ENCODE results near the gene TLE3. TPM values are rescaled to one million over a fixed set of nuclear protein-coding genes. Genes with fewer than 3 reads are reported as not detected.
"Not testable (repeated sequence)": the region's sequence is repeated elsewhere in the genome, so short reads cannot be mapped to it uniquely, and the experiment has no call there.

The TLE3 gene
- total RNA-seq, 4 donors from 2014 or later, result 130 to 176 (median 140) TPM

GRCh38 chr15:70114221-70114620 lies 16.5 kb upstream of the TLE3 start:
- H3K4me1 ChIP-seq, result peaks cover 0 to 10% (median 0%) of the 10 kb centered on the region in 4 donors
- H3K4me3 ChIP-seq, result no peak overlapping the region
- no peak for DNase-seq
- TF ChIP-seq POLR2A (IDR thresholded peaks at IDR 0.05), result no peak
- TF ChIP-seq, protein P1, sequence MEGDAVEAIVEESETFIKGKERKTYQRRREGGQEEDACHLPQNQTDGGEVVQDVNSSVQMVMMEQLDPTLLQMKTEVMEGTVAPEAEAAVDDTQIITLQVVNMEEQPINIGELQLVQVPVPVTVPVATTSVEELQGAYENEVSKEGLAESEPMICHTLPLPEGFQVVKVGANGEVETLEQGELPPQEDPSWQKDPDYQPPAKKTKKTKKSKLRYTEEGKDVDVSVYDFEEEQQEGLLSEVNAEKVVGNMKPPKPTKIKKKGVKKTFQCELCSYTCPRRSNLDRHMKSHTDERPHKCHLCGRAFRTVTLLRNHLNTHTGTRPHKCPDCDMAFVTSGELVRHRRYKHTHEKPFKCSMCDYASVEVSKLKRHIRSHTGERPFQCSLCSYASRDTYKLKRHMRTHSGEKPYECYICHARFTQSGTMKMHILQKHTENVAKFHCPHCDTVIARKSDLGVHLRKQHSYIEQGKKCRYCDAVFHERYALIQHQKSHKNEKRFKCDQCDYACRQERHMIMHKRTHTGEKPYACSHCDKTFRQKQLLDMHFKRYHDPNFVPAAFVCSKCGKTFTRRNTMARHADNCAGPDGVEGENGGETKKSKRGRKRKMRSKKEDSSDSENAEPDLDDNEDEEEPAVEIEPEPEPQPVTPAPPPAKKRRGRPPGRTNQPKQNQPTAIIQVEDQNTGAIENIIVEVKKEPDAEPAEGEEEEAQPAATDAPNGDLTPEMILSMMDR (IDR thresholded peaks at IDR 0.05), result no peak
- no peak overlapping the region for H3K27ac ChIP-seq
- no peaks in the 10 kb centered on the region for H3K36me3 ChIP-seq
- no peaks in the 10 kb centered on the region for H3K9me3 ChIP-seq
- H3K27me3 ChIP-seq, result no peaks in the 10 kb centered on the region

DNA sequence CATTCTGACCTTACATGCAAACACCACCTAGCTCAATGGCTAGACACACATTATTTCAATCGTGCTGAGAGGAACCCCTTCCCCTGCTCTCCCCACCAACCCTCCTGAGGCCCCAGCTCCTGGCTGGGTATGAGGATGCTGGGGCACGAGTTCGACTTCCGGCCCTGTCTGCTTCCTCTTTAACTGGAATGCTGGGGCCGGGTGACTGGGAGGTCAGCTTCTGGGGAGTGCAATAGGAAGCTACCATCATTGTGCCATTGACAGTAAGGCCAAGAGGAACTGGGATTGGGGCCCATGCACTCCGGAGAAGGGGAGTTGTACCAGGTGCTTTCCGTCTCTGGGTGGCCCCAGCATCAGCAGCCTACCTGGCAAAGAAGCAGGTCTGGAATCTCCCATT lies 15.6 kb upstream of the TLE3 start:
- peak in 2 of 3 donors; percentile 23 to 58 for DNase-seq
- no peak overlapping the region for H3K27ac ChIP-seq
- TF ChIP-seq, protein P1 (IDR thresholded peaks at IDR 0.05), result no peak
- TF ChIP-seq POLR2A (IDR thresholded peaks at IDR 0.05), result no peak
- no peaks in the 10 kb centered on the region for H3K27me3 ChIP-seq
- no peaks in the 10 kb centered on the region for H3K36me3 ChIP-seq
- no peaks in the 10 kb centered on the region for H3K9me3 ChIP-seq
- no peak overlapping the region for H3K4me3 ChIP-seq
- H3K4me1 ChIP-seq, result peaks cover 0 to 10% (median 0%) of the 10 kb centered on the region in 4 donors

DNA sequence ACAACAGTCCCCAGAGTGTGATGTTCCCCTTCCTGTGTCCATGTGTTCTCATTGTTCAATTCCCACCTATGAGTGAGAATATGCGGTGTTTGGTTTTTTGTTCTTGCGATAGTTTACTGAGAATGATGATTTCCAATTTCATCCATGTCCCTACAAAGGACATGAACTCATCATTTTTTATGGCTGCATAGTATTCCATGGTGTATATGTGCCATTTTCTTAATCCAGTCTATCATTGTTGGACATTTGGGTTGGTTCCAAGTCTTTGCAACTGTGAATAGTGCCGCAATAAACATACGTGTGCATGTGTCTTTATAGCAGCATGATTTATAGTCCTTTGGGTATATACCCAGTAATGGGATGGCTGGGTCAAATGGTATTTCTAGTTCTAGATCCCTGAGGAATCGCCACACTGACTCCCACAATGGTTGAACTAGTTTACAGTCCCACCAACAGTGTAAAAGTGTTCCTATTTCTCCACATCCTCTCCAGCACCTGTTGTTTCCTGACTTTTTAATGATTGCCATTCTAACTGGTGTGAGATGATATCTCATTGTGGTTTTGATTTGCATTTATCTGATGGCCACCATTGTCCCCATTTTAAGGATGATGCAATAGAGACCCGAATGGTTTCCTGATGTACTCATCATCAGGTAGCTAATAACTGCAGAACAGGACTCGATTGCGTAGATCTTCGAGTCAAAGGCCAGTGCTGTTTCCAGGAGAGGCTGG lies 15.0 kb upstream of the TLE3 start:
- not testable (repeated sequence) for H3K9me3 ChIP-seq, H3K4me1 ChIP-seq, H3K27ac ChIP-seq, H3K27me3 ChIP-seq, H3K4me3 ChIP-seq, DNase-seq, H3K36me3 ChIP-seq

- no peak for TF ChIP-seq POLR2A (IDR thresholded peaks at IDR 0.05)
- TF ChIP-seq, protein P1 (IDR thresholded peaks at IDR 0.05), result no peak
- Histone ChIP-seq H3K36me3 (no peaks in the 10 kb centered on the region), H3K4me3 (peak overlapping the region in 1 of 4 donors; percentile 28), H3K27me3 (no peaks in the 10 kb centered on the region), H3K9me3 (no peaks in the 10 kb centered on the region), H3K27ac (peak overlapping the region; percentile 59 to 84 (median 70)), H3K4me1 (peaks cover 0 to 10% (median 0%) of the 10 kb centered on the region in 4 donors)
- DNase-seq, result peak in 1 of 3 donors; percentile 10
These were observed 14.3 kb upstream of the TLE3 start for GRCh38 chr15:70112074-70112395.

GRCh38 chr15:70111203-70112073 lies 13.7 kb upstream of the TLE3 start:
- H3K4me3 ChIP-seq, result peak overlapping the region in 2 of 4 donors; percentile 27 to 28
- no peaks in the 10 kb centered on the region for H3K9me3 ChIP-seq
- H3K36me3 ChIP-seq, result no peaks in the 10 kb centered on the region
- H3K27me3 ChIP-seq, result no peaks in the 10 kb centered on the region
- TF ChIP-seq POLR2A (IDR thresholded peaks at IDR 0.05), result peak in 1 of 2 donors; percentile 37
- TF ChIP-seq, protein P1 (IDR thresholded peaks at IDR 0.05), result no peak
- peak overlapping the region; percentile 59 to 84 (median 70) for H3K27ac ChIP-seq
- DNase-seq, result peak in 2 of 3 donors; percentile 68 to 83
- peaks cover 0 to 10% (median 0%) of the 10 kb centered on the region in 4 donors for H3K4me1 ChIP-seq

GRCh38 chr15:70109978-70110377 lies 12.3 kb upstream of the TLE3 start:
- TF ChIP-seq, protein P1 (IDR thresholded peaks at IDR 0.05), result no peak
- TF ChIP-seq POLR2A (IDR thresholded peaks at IDR 0.05), result no peak
- Histone ChIP-seq H3K36me3 (no peaks in the 10 kb centered on the region), H3K27ac (no peak overlapping the region), H3K4me3 (no peak overlapping the region), H3K4me1 (peaks cover 0 to 10% (median 0%) of the 10 kb centered on the region in 4 donors), H3K27me3 (no peaks in the 10 kb centered on the region), H3K9me3 (no peaks in the 10 kb centered on the region)
- DNase-seq, result no peak

All from Peyer's patch (tissue), 4 donors.